MM.1S (cell line): ENCODE results near the gene LIN37.

Experiments
- DNase-seq: peaks from one replicate; pipeline ENCODE4 v3.0.0-alpha.2; 2015
- H2AFZ ChIP-seq: fragments of 300-600 bp; sonication (generic); 2 replicates; pipeline ENCODE4 v1.6.0; 2016; ENCODE audit warnings: antibody characterized with exemption, low read length
- H3F3A ChIP-seq: fragments of 300-600 bp; sonication (generic); 2 replicates; pipeline ENCODE4 v1.6.1; 2016; ENCODE audit warnings: mild to moderate bottlenecking, antibody characterized with exemption, low read length, moderate library complexity, mixed read lengths; ENCODE audit not compliant: insufficient read depth
- H3K27ac ChIP-seq: fragments of 300-600 bp; sonication (generic); 2 replicates; pipeline ENCODE4 v1.5.1; 2016; ENCODE audit warnings: mild to moderate bottlenecking, low read length
- H3K27me3 ChIP-seq: fragments of 300-600 bp; sonication (generic); replicated peaks from 2 replicates; pipeline ENCODE4 v1.6.0; 2016; ENCODE audit warnings: low read length; ENCODE audit not compliant: insufficient read depth
- H3K36me3 ChIP-seq: fragments of 300-600 bp; sonication (generic); replicated peaks from 2 replicates; pipeline ENCODE4 v1.6.1; 2016; ENCODE audit warnings: mild to moderate bottlenecking, low read length, mixed read lengths; ENCODE audit not compliant: insufficient read depth
- H3K4me1 ChIP-seq: fragments of 300-600 bp; sonication (generic); 2 replicates; pipeline ENCODE4 v1.6.1; 2016; ENCODE audit warnings: low read length, mixed read lengths
- H3K4me2 ChIP-seq: fragments of 300-600 bp; sonication (generic); 2 replicates; pipeline ENCODE4 v1.6.0; 2016; ENCODE audit warnings: low read depth, low read length
- H3K4me3 ChIP-seq: fragments of 300-600 bp; sonication (generic); 2 replicates; pipeline ENCODE4 v1.5.1; 2016; ENCODE audit warnings: low read length, mixed read lengths
- H3K79me2 ChIP-seq: fragments of 300-600 bp; sonication (generic); 2 replicates; pipeline ENCODE4 v1.6.1; 2016; ENCODE audit warnings: mixed run types, low read length, mixed read lengths
- H3K9ac ChIP-seq: fragments of 300-600 bp; sonication (generic); 2 replicates; pipeline ENCODE4 v1.6.1; 2016; ENCODE audit warnings: low read length, mixed read lengths
- H3K9me2 ChIP-seq: fragments of 300-600 bp; sonication (generic); replicated peaks from 2 replicates; pipeline ENCODE4 v1.6.1; 2016; ENCODE audit warnings: mild to moderate bottlenecking, low read length, mixed read lengths; ENCODE audit not compliant: insufficient read depth
- H3K9me3 ChIP-seq: fragments of 300-600 bp; sonication (generic); replicated peaks from 2 replicates; pipeline ENCODE4 v1.6.1; 2016; ENCODE audit warnings: mild to moderate bottlenecking, low read length, mixed read lengths; ENCODE audit not compliant: insufficient read depth
- H4K20me1 ChIP-seq: fragments of 300-600 bp; sonication (generic); 2 replicates; pipeline ENCODE4 v1.6.1; 2016; ENCODE audit warnings: mild to moderate bottlenecking, low read length, moderate library complexity, mixed read lengths; ENCODE audit not compliant: insufficient read depth
- EZH2 ChIP-seq: fragments of 300-600 bp; sonication (generic); optimal IDR thresholded peaks from 2 replicates; pipeline ENCODE3; 2017; ENCODE audit warnings: low read depth, mild to moderate bottlenecking, antibody characterized with exemption, low read length, mixed read lengths
- EZH2phosphoT487 ChIP-seq: fragments of 300-600 bp; sonication (generic); IDR thresholded peaks from 2 replicates; pipeline ENCODE4 v1.6.1; 2018; ENCODE audit warnings: antibody characterized with exemption, low read length
- TF ChIP-seq, protein P1 (sequence below): fragments of 300-600 bp; sonication (generic); IDR thresholded peaks from 2 replicates; pipeline ENCODE4 v1.5.1; 2016; ENCODE audit warnings: antibody characterized with exemption, low read length, mixed read lengths

LIN37 gene

DNA sequence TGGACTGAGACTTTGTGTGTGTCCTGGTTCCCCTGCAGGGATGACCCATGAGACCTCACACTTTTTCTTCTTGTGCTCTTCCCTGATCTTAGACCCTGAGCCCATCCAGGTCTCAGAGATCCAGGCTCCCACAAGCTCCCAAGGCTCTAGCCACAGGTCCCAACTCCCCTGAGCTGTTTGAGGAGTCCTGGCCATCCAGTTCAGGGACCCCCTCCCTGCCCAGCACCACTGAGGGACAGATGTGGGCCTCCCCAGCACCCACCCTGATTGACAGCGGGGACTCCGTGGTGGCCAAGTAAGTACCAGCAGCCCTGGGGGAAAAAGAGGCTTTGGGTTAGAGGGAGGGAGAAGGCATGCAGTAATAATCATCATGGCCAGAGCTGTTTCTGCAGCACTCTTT, 11.3 kb downstream of the LIN37 start:
- H3K27me3 ChIP-seq = no peaks in the 10 kb centered on the region
- H2AFZ ChIP-seq = no peak overlapping the region
- H3F3A ChIP-seq = peaks cover 4% of the 10 kb centered on the region; the same call in 1 of the 2 replicates
- H3K4me3 ChIP-seq = no peak overlapping the region
- peaks cover 15% of the 10 kb centered on the region for H3K79me2 ChIP-seq
- no peak overlapping the region for H3K27ac ChIP-seq
- H3K9me3 ChIP-seq = no peaks in the 10 kb centered on the region
- H3K9ac ChIP-seq = no peak overlapping the region
- TF ChIP-seq, protein P1, sequence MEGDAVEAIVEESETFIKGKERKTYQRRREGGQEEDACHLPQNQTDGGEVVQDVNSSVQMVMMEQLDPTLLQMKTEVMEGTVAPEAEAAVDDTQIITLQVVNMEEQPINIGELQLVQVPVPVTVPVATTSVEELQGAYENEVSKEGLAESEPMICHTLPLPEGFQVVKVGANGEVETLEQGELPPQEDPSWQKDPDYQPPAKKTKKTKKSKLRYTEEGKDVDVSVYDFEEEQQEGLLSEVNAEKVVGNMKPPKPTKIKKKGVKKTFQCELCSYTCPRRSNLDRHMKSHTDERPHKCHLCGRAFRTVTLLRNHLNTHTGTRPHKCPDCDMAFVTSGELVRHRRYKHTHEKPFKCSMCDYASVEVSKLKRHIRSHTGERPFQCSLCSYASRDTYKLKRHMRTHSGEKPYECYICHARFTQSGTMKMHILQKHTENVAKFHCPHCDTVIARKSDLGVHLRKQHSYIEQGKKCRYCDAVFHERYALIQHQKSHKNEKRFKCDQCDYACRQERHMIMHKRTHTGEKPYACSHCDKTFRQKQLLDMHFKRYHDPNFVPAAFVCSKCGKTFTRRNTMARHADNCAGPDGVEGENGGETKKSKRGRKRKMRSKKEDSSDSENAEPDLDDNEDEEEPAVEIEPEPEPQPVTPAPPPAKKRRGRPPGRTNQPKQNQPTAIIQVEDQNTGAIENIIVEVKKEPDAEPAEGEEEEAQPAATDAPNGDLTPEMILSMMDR = no peak
- no peak for TF ChIP-seq EZH2
- TF ChIP-seq EZH2phosphoT487 = no peak
- no peak overlapping the region for H3K4me2 ChIP-seq
- no peaks in the 10 kb centered on the region for H3K36me3 ChIP-seq
- H3K4me1 ChIP-seq = peaks cover 12% of the 10 kb centered on the region; the same call in 1 of the 2 replicates
- H4K20me1 ChIP-seq = no peaks in the 10 kb centered on the region
- DNase-seq = no peak
- H3K9me2 ChIP-seq = no peaks in the 10 kb centered on the region

DNA sequence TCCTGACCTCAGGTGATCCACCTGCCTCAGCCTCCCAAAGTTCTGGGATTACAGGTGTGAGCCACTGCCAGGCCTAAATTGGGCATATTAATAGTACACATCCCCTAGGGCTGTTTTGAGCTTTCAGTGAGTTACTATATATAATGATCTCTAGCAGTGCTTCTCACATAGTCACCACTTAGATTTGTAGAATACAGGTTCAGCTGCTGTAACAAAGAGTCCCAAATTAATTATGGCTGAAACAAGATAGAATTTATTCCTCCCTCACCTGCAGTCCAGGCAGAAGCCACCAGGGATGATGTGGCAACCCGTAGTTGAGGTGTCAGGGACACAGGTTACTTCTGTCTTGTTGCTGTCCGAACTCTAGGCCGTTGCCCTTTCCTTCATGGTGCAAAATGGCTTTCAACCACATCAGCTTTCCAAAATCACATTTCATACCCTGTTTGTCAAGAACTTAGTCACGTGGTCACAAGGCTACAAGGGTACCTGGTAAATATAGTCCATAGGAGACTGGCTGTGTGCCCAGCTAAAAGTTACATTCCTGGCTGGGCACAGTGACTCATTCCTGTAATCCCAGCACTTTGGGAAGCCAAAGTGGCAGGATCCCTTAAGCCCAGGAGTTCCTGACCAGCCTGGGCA, 12.5 kb downstream of the LIN37 start:
- H3K4me3 ChIP-seq = no peak overlapping the region
- H4K20me1 ChIP-seq = no peaks in the 10 kb centered on the region
- no peaks in the 10 kb centered on the region for H3K36me3 ChIP-seq
- H3K4me2 ChIP-seq = no peak overlapping the region
- no peaks in the 10 kb centered on the region for H3K27me3 ChIP-seq
- H3K9ac ChIP-seq = no peak overlapping the region
- H3K79me2 ChIP-seq = peaks cover 15% of the 10 kb centered on the region
- TF ChIP-seq EZH2phosphoT487 (no peak), EZH2 (no peak)
- TF ChIP-seq, protein P1 = no peak
- H3K9me2 ChIP-seq = no peaks in the 10 kb centered on the region
- no peak overlapping the region for H2AFZ ChIP-seq
- H3K27ac ChIP-seq = no peak overlapping the region
- H3F3A ChIP-seq = peaks cover 4% of the 10 kb centered on the region; the same call in 1 of the 2 replicates
- no peaks in the 10 kb centered on the region for H3K9me3 ChIP-seq
- H3K4me1 ChIP-seq = peaks cover 12% of the 10 kb centered on the region; the same call in 1 of the 2 replicates
- DNase-seq = no peak

DNA sequence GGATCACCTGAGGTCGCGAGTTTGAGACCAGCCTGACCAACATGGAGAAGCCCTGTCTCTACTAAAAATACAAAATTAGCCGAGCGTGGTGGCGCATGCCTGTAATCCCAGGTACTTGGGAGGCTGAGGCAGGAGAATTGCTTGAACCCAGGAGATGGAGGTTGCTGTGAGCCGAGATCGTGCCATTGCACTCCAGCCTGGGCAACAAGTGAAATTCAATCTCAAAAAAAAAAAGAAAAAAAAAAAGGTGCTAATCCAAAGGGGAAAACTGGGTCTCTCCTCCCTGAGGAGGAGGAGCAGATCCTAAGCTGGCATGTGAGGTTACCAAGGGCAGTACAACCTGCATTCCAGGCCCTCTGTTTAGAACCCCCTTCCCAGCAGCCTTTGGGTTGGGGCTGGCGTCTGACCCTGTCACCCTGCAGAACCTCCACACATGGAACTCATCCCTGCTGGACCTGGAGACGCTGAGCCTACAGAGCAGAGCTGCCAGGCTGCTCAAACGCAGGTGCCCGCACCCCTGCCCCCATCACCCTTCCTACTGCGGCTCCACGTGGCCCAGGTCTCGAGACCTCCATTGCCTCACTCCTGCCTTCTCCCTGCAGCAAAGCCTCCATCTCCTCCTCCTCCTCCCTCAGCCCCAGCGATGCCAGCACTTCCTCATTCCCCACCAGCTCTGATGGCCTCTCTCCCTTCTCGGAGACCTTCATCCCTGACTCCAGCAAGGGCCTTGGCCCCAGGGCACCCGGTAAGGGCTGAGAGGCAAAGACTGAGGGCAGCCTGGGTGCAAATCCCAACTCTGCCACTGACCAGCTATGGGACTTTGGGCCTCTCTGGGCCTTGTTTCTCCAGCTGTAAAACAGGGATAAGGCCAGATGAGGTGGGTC, 16.3 kb downstream of the LIN37 start:
- H3K4me3 ChIP-seq = no peak overlapping the region
- no peaks in the 10 kb centered on the region for H3K27me3 ChIP-seq
- H3K9me2 ChIP-seq = no peaks in the 10 kb centered on the region
- no peak for DNase-seq
- H3F3A ChIP-seq = no peaks in the 10 kb centered on the region
- H3K79me2 ChIP-seq = peaks cover 2% of the 10 kb centered on the region
- no peaks in the 10 kb centered on the region for H3K4me1 ChIP-seq
- H3K4me2 ChIP-seq = no peak overlapping the region
- TF ChIP-seq, protein P1 = no peak
- no peak for TF ChIP-seq EZH2
- TF ChIP-seq EZH2phosphoT487 = no peak
- H3K9ac ChIP-seq = no peak overlapping the region
- H3K27ac ChIP-seq = no peak overlapping the region
- no peak overlapping the region for H2AFZ ChIP-seq
- no peaks in the 10 kb centered on the region for H3K36me3 ChIP-seq
- no peaks in the 10 kb centered on the region for H4K20me1 ChIP-seq
- H3K9me3 ChIP-seq = no peaks in the 10 kb centered on the region
